IPS-NIHi7 (cell line): ENCODE data around the gene GNA14.
"Not testable (repeated sequence)": the region's sequence is repeated elsewhere in the genome, so short reads cannot be mapped to it uniquely, and the experiment has no call there.

Experiments used
- DNase-seq: peaks from one replicate; pipeline ENCODE4 v3.0.0; 2012; ENCODE audit warnings: mixed read lengths; ENCODE audit errors: extremely low spot score

GNA14 gene

GRCh38 chr9:77648234-77649108, at the start of gene GNA14:
Gene GNA14 (minus strand): TSS chr9:77648322. CDS start chr9:77647793, 529 bp downstream.
- peak; percentile 64 for DNase-seq

- DNase-seq, result no peak
Measured at GRCh38 chr9:77697238-77697984, 49.3 kb upstream of the GNA14 start.

GRCh38 chr9:77690723-77691122, 42.6 kb upstream of the GNA14 start:
- not testable (repeated sequence) for DNase-seq

- DNase-seq, result not testable (repeated sequence)
Measured at GRCh38 chr9:77690119-77690518, 42.0 kb upstream of the GNA14 start.

DNA sequence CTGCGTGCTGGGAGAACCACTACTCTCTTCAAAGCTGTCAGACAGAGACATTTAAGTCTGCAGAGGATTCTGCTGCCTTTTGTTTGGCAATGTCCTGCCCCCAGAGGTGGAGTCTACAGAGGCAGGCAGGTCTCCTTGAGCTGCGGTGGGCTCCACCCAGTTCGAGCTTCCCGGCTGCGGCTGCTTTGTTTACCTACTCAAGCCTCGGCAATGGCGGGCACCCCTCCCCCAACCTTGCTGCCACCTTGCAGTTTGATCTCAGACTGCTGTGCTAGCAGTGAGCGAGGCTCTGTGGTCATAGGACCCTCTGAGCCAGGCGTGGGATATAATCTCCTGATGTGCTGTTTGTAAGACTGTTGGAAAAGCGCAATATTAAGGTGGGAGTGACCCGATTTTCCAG, 39.6 kb upstream of the GNA14 start:
- DNase-seq, result not testable (repeated sequence)

DNA sequence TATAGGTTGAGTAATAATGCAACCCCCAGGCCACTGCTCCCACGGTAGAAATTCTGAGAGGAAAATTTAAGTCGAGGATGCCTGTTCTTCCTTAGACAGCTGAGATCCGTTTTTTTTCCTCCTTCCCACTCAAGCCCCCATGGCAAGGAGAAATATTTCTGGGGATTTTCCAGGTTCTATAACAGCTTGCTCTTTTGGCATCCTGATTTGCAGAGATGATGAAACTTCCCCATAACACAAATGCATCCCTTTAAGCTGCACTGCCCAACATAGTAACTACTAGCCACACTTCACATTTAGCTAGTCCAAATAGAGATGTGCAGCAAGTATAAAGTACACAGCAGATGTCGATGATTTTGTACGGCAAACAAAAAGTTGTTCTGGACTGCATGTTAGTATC, 32.5 kb upstream of the GNA14 start:
- DNase-seq, result no peak

- no peak for DNase-seq
Measured at GRCh38 chr9:77679661-77680368, 31.7 kb upstream of the GNA14 start.

DNA sequence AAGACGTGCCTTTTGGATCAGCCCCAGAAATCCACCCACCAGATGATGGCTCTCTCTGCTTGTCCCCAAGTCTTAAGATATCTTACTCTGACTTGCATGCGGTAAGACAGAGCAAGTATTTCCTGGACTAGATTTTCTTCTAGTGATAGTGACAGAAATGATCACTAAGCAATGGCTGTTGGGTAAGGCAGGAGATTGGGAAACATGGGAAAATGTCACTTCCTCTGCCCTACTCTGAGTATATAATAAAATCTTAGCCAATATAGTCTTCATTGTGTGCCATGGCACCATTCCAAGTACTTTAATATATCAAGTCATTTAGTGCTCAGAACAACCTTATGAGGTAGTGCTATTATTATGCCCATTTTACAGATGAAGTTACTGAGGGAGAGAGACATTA, 31.0 kb upstream of the GNA14 start:
- no peak for DNase-seq

- no peak for DNase-seq
Measured at GRCh38 chr9:77677957-77678535, 29.9 kb upstream of the GNA14 start.

- DNase-seq, result no peak
Measured at GRCh38 chr9:77677397-77677796, 29.3 kb upstream of the GNA14 start.

GRCh38 chr9:77673941-77674791, 26.0 kb upstream of the GNA14 start:
- DNase-seq, result no peak

DNA sequence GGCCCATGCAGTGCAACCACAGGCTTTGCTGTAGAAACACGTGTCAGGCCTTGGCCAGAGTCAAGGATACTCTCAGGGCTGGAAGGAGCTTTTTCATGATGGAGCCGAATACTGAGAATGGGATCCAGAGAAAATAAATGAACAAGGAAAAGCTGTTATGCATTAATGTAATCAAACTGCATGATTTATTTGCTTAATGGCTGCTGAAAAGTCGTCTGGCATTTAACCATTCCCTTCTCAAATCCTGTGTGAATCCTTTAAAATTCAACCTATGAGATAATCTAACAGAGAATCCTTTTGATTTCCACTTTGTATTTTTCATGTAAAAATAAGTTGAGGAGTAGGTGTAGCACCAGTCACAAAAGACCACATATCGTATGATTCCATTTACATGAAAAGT, 24.1 kb upstream of the GNA14 start:
- DNase-seq, result no peak

DNA sequence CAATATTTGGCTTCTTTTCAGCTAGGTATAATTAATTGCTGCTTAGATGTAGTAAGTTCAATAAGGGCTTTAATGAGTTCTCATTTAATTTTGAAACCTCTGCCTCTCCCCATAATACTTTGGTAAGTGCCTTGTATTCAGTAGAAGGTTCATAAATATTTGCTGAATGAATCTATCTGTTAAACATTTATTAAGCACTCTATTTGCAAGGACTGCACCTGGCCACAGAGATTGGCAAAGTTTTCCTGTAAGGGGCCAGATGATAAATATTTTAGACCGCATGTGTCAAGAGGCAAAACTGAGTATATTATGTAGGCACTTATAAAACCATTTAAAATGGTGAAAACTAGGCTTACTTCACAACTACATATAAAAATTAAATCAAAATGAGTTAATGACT, 19.0 kb upstream of the GNA14 start:
- DNase-seq, result no peak

- no peak for DNase-seq
Measured at GRCh38 chr9:77663754-77664153, 15.6 kb upstream of the GNA14 start.

DNA sequence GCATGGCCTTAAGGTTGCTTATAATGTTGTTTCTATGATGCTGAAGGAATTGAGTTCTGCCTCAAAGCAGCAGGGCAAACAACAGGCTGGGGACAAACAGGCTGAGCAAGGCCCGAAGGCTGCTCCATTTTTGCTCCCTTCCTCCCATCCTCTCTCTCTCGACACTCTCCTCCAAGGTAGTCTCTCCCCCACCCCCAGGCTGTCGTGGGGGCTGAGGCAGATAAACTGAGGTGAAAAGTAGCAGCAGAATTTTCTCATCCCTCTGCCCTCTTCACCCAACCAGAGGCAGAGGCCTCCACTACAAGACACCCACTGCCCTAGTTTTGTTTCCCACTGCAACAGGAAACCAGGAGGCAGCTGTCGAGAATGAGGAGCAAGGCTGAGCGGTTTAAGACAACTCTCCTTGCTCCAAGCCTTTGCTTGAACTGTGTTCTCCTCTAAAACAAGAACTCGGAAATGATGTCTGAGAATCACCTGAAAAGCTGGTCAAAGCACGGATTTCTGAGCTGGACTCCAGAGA, 13.5 kb upstream of the GNA14 start:
- no peak for DNase-seq

GRCh38 chr9:77659926-77660325, 11.8 kb upstream of the GNA14 start:
- no peak for DNase-seq

GRCh38 chr9:77651203-77651602, 3.1 kb upstream of the GNA14 start:
- DNase-seq, result no peak

GRCh38 chr9:77649109-77649812, 1.1 kb upstream of the GNA14 start:
- no peak for DNase-seq

GRCh38 chr9:77647267-77648233, 572 bp downstream of the GNA14 start:
- DNase-seq, result peak; percentile 54
